GM23248 (cell line): ENCODE data around the gene THUMPD3.

Experiments used
- EZH2 ChIP-seq: fragments of 200-600 bp; sonication (generic); IDR thresholded peaks from 2 replicates; pipeline ENCODE4 v1.6.1; 2018; ENCODE audit warnings: antibody characterized with exemption, mild to moderate bottlenecking; ENCODE audit not compliant: insufficient read depth, poor library complexity, severe bottlenecking
- EZH2phosphoT487 ChIP-seq: fragments of 200-600 bp; sonication (generic); IDR thresholded peaks from 2 replicates; pipeline ENCODE4 v1.6.1; 2018; ENCODE audit warnings: antibody characterized with exemption, moderate library complexity, mild to moderate bottlenecking, low read depth; ENCODE audit not compliant: insufficient read depth

GRCh38 chr3:9380014-9380413 is 17.2 kb downstream of the THUMPD3 start:
- no peak for TF ChIP-seq EZH2
- TF ChIP-seq EZH2phosphoT487, result no peak
